Heart left ventricle (tissue), 13 donors: ENCODE data around the gene USP48.

Experiments
- POLR2A ChIP-seq, 2 donors: fragments of 450-650 bp; IDR thresholded peaks; one replicate each; pipeline ENCODE4 v1.6.1; 2017; ENCODE audit warnings: antibody characterized with exemption in 2 of 2, mild to moderate bottlenecking in 2 of 2, moderate library complexity in 2 of 2
- TF ChIP-seq, protein P1 (sequence below), 12 donors: fragments of 200-600 bp; sonication (generic) in 4 of 12; IDR thresholded peaks; one replicate each; pipeline versions ENCODE4 v1.5.0 to v1.8.0; 2018 to 2022; ENCODE audit warnings: antibody characterized with exemption in 12 of 12, mild to moderate bottlenecking in 5 of 12
- donor health status: ischemic (EF 13 %, LVEDD 7.1; RV severe dilation, severe dysfunction).
- donor health status: DM: no; HTN: yes; CAD: no.
- donor health status: DM: no; HTN: no; CAD: no.
- donor health status: ischemic (EF 25% LVEDD 6.9; RV normal size, moderate dysfunction).
- donor health status: ischemic (EF 25% LVEDD 5.7; RV mildly dilated, moderate dysfunction).
- donor health status: ischemic (EF 35%, LVEDD 5.7; RV mildly dilated, moderate dysfunction).
- donor health status: nonischemic (EF 11% LVEDD 7.7; RV severe dilation, severe dysfunction).
- donor health status: DM: yes; HTN: yes; CAD: no.
- donor health status: PGD.
- donor health status: ischemic (EF 29% LVEDD 5.4; RV normal size, mild dysfunction).
- donor health status: nonischemic (EF 23%, LVEDD 6.1; RV moderate dilation, normal function).

GRCh38 chr1:21732664-21733063, 50.3 kb downstream of the USP48 start:
- TF ChIP-seq, protein P1, sequence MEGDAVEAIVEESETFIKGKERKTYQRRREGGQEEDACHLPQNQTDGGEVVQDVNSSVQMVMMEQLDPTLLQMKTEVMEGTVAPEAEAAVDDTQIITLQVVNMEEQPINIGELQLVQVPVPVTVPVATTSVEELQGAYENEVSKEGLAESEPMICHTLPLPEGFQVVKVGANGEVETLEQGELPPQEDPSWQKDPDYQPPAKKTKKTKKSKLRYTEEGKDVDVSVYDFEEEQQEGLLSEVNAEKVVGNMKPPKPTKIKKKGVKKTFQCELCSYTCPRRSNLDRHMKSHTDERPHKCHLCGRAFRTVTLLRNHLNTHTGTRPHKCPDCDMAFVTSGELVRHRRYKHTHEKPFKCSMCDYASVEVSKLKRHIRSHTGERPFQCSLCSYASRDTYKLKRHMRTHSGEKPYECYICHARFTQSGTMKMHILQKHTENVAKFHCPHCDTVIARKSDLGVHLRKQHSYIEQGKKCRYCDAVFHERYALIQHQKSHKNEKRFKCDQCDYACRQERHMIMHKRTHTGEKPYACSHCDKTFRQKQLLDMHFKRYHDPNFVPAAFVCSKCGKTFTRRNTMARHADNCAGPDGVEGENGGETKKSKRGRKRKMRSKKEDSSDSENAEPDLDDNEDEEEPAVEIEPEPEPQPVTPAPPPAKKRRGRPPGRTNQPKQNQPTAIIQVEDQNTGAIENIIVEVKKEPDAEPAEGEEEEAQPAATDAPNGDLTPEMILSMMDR (IDR thresholded peaks at IDR 0.05) = no peak
- TF ChIP-seq POLR2A (IDR thresholded peaks at IDR 0.05) = no peak
